Stimulated activated CD4-positive, alpha-beta T cell treated with anti-CD3 and anti-CD28 coated beads, TNF-alpha, amount 100 ng/mL, for 48 hours (primary cell): ENCODE measurements around the gene SNAPC1.
A peak's percentile ranks its signal among the peaks of the same experiment; 100 is the strongest.
"Not testable (repeated sequence)": the region's sequence is repeated elsewhere in the genome, so short reads cannot be mapped to it uniquely, and the experiment has no call there.

Experiments
- DNase-seq, 3 donors: peaks; one replicate each; pipeline ENCODE4 v3.0.0-alpha.2; 2020; ENCODE audit warnings: low read depth in 3 of 3

Gene SNAPC1, protein sequence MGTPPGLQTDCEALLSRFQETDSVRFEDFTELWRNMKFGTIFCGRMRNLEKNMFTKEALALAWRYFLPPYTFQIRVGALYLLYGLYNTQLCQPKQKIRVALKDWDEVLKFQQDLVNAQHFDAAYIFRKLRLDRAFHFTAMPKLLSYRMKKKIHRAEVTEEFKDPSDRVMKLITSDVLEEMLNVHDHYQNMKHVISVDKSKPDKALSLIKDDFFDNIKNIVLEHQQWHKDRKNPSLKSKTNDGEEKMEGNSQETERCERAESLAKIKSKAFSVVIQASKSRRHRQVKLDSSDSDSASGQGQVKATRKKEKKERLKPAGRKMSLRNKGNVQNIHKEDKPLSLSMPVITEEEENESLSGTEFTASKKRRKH

DNA sequence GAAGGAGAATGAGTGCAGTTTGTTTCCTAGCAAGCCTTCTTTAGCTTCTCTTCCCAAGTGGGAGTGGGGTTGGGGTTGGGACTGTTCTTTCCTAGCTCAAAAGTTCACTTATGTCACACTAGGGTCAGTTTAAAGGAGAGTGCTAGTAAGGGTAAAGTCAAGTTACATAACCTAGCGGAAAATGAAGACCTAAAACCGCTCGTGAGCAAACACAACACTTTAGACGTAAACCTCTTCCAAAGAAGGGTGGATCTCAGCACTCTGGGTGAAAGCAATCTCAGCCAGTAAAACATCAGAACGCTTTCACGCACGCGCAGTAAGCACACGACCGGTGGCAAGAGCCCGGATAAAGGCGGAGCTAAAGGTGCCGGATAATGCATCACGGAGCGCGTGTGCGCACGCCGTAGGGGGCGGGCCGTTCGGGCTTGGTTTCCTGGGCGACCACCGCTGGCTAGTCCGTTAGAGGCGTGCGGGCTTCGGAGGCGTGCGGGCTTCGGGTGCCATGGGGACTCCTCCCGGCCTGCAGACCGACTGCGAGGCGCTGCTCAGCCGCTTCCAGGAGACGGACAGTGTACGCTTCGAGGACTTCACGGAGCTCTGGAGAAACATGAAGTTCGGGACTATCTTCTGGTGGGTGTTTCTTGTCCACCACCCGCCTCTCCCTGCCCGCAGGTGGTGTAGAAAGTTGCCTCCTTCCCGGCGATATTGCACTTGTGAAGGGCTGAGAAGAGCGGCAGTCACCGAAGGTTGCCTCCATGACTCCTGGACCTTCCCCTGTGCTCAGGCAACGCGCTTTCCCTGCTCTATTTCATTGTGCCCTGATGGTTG lies at the start of gene SNAPC1:
Gene SNAPC1, plus strand, starts transcription at position 462 of the 828 bp plus-strand sequence. Its CDS starts 41 bp downstream, at position 503.
- DNase-seq: peak; percentile 92 to 97 (median 93)

DNA sequence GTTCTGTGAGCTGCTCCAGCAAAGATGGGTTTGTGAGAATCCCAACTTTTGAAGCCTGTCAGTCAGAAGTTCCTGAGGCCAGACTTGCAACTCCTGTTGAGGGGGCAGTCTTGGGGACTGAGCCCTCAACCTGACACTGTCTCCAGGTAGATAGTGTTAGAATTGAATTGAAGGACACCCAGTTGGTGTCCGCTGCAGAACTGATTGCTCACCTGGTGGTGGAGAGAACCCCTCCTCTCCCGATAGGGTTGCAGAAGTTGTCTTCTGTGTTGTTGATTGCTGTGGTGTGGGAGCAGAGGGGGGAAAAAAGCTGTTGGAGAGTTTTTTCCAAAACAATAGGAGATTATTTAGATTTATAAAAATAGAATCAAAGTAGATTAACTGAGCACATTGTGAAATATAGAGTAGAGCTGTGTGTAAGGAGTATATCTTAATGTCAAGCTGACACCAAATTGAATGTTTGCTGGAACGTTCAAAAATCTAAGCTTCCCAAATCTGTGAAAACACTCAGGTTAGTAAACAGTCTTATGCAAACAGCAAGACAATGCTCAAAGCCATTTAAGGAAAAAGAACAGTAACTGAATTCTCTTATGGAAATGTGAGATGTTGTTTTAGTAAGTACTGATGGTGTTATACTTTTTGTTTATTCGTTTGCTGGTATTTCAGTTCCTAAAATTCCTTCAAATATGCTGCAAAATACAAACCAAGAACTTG lies 48.3 kb upstream of the SNAPC1 start:
- no peak for DNase-seq

GRCh38 chr14:61716956-61717355 lies 45.3 kb upstream of the SNAPC1 start:
- no peak for DNase-seq

- no peak for DNase-seq
Measured at GRCh38 chr14:61718039-61718438, 44.2 kb upstream of the SNAPC1 start.

DNA sequence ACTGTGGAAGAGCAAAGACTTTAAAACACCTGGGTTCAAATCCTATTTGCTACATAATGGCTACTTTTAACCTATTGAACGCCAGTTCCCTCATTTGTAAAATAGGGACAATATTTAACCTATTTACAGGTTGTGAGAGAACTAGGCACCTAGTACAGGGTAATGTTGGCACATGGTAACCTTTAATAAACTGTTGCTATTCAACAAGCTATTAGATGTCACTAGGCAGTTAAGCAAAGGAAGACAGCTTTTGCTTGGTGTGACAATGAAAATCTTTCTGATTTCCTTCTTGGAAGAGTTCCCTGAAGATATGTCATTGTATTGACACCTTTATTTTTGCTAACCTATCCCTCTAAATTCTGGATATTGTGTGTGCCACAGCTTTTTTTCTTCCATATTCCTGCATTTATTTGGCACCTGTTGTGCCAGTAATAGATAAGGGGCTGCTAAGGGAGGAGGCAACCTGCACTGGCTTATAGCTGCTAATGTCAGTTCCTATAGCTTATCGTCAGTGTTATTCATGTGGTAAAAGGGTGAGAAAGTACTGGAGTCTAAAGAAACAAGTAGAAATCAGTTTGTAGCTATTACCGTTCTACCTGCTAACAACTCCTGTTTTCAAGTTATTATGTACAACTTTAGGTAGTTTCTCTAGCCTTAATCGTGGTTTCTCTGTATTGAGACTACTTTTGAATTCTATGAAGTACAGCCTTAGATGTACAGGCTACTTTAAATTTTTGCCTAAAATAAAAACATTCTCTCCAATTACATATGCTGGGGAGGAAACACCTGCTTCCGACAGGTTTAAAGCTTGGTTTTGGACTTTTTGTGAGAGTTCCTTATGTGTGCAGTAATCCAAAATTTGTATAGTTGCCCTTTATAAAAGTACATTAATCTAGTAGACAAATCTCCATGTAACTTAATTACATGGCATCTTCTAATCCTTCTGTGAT lies 42.6 kb upstream of the SNAPC1 start:
- DNase-seq: no peak

DNA sequence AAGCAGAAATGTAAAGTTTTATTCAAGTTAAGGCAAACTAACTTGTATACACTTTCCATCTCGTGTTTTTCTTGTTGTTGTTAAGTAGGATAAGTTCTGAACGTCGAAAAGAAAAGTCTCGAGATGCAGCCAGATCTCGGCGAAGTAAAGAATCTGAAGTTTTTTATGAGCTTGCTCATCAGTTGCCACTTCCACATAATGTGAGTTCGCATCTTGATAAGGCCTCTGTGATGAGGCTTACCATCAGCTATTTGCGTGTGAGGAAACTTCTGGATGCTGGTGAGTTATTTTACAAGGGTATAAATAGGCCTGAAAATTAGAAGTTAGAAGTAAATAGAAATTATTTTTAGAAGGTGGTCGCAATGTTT lies 41.9 kb upstream of the SNAPC1 start:
- DNase-seq: no peak

DNA sequence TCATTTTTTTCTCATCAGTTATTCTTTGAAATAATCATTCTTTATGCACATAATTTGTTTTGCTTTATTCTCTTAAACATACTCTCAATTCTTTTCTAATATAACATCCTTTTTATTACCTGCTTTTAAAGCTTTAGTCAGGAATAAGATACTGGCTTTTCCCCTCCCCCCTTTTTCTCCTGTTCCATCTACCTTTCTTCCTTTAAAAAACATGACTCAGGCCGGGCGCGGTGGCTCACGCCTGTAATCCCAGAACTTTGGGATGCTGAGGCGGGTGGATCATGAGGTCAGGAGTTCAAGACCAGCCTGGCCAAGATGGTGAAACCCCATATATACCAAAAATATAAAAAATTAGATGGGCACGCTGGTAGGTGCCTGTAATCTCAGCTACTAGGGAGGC lies 41.5 kb upstream of the SNAPC1 start:
- no peak for DNase-seq

- DNase-seq: no peak
Measured at GRCh38 chr14:61724133-61724532, 38.1 kb upstream of the SNAPC1 start.

DNA sequence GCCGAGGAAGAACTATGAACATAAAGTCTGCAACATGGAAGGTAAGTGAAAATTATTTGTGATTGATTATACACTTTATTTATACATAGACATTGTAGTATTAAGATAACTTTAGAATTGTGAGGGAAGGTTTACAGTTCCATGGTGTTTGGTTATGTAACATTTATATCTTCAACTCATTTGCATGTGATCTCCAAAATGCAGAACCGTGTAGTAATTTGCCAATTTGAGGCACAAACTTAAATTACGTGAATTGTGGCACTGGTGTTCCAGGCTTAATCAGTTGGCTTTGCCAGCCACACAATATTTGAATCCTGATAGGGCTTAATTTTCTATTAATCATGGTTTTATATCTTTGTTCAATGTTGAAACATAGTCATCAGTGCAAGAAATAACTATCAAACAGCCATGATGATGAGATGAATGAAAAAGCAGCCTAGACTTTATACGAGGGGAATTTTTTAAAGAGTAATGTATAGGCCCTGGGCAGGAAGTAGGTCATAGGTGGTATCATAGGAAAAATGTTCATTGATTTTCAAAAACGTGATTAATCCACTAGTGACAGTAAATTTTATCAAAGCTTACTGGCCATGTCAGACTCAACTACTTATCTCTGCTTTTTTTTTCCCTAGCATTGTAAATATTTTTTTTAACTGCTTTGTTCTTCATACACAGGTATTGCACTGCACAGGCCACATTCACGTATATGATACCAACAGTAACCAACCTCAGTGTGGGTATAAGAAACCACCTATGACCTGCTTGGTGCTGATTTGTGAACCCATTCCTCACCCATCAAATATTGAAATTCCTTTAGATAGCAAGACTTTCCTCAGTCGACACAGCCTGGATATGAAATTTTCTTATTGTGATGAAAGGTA lies 35.2 kb upstream of the SNAPC1 start:
- no peak for DNase-seq

DNA sequence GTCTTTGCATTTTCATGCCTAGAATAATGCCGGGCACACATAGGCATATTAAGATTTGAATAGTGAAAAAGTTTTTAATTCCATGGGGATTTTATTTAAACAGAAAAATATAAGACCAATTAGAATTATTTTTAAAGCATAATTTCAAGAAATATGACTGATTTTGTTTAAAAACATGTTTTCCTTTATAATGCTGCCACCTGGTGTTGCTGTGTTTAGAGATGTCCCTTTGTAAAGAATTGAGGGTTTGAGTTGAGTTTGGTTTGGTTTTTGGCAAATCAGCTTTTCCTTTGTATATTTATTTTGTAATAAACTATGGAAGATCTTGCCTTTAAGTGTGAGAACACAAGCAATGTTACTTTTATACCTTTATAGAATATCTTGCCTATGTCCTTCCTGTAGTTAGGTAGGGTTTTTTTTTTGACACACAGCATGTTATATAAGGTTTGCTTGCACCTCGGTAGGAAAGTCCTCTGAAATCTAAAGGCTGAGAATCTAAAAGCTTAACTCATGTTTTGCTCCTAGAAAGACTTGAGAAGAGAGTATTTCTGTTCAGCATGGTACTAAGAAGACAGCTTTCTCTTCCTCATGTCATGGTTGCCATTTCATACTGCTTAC lies 31.4 kb upstream of the SNAPC1 start:
- no peak for DNase-seq

DNA sequence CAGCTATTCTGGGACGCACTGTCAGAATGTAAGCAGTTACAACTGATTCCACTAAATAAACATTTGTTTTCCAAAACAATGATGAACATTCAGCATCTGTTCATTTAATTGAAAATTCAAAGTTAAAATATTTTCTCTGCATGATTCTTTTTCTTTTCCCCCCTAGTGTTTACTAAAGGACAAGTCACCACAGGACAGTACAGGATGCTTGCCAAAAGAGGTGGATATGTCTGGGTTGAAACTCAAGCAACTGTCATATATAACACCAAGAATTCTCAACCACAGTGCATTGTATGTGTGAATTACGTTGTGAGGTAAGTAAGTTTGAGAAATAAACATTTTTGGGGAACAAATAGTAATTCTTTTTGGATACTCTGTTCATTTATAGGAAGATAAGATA lies 28.2 kb upstream of the SNAPC1 start:
- no peak for DNase-seq

DNA sequence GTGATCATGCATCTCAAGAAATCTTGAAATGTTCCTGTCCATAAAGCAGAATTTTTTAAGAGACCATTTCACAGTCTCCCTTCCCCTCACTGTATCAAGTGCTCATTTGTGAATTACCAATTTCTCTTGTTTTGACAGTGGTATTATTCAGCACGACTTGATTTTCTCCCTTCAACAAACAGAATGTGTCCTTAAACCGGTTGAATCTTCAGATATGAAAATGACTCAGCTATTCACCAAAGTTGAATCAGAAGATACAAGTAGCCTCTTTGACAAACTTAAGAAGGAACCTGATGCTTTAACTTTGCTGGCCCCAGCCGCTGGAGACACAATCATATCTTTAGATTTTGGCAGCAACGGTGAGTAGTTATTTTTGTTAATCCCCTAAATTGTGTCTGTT lies 25.5 kb upstream of the SNAPC1 start:
- no peak for DNase-seq

DNA sequence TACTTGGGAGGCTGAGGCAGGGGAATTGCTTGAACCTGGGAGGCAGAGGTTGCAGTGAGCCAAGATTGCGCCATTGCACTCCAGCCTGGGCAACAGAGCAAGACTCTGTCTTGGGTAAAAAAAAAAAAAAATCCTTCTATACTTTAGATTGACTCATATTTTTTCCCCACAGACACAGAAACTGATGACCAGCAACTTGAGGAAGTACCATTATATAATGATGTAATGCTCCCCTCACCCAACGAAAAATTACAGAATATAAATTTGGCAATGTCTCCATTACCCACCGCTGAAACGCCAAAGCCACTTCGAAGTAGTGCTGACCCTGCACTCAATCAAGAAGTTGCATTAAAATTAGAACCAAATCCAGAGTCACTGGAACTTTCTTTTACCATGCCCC lies 24.3 kb upstream of the SNAPC1 start:
- DNase-seq: no peak

- DNase-seq: no peak
Measured at GRCh38 chr14:61739133-61739532, 23.1 kb upstream of the SNAPC1 start.

DNA sequence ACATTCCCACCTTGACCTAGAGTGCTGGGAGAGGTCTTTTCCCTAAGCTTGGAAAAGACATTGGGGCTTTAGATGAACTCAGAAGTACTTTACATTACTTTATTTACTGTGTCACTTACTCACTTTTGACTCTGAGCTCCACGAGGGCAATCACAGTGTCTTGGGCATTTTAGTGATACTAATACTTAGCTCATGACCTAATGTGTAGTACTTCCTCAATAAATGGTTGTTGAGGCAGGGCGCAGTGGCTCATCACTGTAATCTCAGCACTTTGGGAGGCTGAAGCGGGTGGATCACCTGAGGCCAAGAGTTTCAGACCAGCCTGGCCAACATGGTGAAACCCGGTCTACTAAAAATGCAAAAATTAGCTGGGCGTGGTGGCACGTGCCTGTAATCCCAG lies 19.8 kb upstream of the SNAPC1 start:
- DNase-seq: no peak

GRCh38 chr14:61744238-61744637 lies 18.0 kb upstream of the SNAPC1 start:
- DNase-seq: no peak

- not testable (repeated sequence) for DNase-seq
Measured at GRCh38 chr14:61746346-61746745, 15.9 kb upstream of the SNAPC1 start.

- DNase-seq: no peak
Measured at GRCh38 chr14:61746881-61747280, 15.3 kb upstream of the SNAPC1 start.

DNA sequence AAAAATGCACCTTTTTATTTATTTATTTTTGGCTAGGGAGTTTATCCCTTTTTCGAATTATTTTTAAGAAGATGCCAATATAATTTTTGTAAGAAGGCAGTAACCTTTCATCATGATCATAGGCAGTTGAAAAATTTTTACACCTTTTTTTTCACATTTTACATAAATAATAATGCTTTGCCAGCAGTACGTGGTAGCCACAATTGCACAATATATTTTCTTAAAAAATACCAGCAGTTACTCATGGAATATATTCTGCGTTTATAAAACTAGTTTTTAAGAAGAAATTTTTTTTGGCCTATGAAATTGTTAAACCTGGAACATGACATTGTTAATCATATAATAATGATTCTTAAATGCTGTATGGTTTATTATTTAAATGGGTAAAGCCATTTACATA lies 14.9 kb upstream of the SNAPC1 start:
- DNase-seq: no peak

DNA sequence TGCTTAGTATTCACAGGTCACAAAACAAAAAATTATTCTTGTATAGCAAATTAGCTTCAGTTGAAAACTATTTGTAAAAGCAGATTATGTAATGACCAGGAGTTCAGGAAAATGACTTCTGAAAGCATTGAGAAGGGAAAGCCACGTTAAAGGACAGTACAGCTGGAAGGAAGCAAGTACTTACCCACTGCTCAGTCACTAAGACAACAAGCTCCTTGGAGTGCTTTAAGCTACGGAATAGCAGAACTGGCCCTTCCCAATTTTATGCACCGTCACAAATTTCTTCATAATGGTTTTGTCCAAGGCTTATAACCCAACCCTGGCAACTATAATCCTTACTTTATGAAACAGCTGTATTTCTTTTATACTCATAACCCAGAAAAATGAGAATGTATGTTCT lies 13.0 kb upstream of the SNAPC1 start:
- DNase-seq: no peak
